ENCODE data around the gene HOXD12.

HOXD12 gene

DNA sequence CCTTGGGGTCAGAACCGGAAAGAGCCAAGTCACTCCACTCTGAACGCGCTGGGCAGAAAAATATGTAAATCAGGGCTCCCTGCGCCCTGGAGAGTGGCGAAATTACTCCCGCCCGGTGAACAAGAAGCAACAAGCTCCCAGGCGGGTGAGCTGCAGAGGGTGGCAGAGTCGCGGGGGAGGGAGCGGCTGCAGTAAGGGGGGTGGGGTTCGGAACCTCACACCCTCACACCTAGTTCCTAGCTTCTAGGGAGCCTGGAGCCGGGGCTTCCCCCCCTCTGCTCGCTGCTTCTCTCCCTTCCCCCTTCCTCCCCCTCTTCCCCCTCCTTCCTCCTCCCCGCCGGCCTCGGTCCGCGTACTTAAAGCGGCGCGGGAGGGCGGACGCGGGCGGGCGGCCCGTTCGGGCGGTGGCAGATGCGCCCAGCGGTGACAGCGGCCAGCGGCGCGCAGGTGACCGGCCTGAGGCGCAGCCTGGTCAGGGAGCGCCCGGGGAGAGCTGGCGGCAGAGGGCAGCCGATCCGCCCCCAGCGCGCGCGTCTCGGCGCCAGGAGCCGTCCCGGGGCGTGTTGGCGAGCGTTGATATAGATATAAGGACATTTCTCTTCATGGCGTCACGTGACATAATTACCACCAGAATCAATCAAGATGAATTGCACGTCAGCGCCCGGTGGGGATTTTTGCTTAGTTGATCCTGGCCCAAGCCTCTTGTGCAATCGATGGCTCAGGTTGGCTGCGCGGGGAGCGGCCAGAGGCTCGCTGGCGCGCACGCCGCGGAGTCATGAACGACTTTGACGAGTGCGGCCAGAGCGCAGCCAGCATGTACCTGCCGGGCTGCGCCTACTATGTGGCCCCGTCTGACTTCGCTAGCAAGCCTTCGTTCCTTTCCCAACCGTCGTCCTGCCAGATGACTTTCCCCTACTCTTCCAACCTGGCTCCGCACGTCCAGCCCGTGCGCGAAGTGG, 7.3 kb downstream of the HOXD12 start, which contains the start of gene HOXD11:
TSS of gene HOXD11 (plus strand) at position 700 of the 959 bp plus-strand sequence. CDS start at position 776, 76 bp downstream.
- H3K27me3 Mint-ChIP-seq = peaks cover 95% of the 10 kb centered on the region
- peak; percentile 61 for ATAC-seq
- peak within 1 kb of the TSS; percentile 62 to 77 for H3K4me3 Mint-ChIP-seq
- H3K27ac Mint-ChIP-seq = no peak within 1 kb of the TSS
- H3K9me3 Mint-ChIP-seq = no peaks in the 10 kb centered on the region
- peaks cover 48% of the 10 kb centered on the region for H3K4me1 Mint-ChIP-seq
- no peak for DNase-seq

GRCh38 chr2:176107731-176108181, 8.2 kb downstream of the HOXD12 start:
- Mint-ChIP-seq H3K27me3 (peaks cover 95% of the 10 kb centered on the region), H3K4me3 (no peak overlapping the region), H3K27ac (no peak overlapping the region), H3K9me3 (no peaks in the 10 kb centered on the region), H3K4me1 (peaks cover 48% of the 10 kb centered on the region)
- no peak for ATAC-seq
- DNase-seq = no peak

- peaks cover 41% of the 10 kb centered on the region for H3K4me1 Mint-ChIP-seq
- DNase-seq (no peak), ATAC-seq (no peak)
- peaks cover 95% of the 10 kb centered on the region for H3K27me3 Mint-ChIP-seq
- H3K4me3 Mint-ChIP-seq = peak overlapping the region; percentile 10 to 49
- peak overlapping the region in 1 of 2 donors; percentile 42 for H3K27ac Mint-ChIP-seq
- no peaks in the 10 kb centered on the region for H3K9me3 Mint-ChIP-seq
Measured at GRCh38 chr2:176109192-176109901, 9.8 kb downstream of the HOXD12 start.

DNA sequence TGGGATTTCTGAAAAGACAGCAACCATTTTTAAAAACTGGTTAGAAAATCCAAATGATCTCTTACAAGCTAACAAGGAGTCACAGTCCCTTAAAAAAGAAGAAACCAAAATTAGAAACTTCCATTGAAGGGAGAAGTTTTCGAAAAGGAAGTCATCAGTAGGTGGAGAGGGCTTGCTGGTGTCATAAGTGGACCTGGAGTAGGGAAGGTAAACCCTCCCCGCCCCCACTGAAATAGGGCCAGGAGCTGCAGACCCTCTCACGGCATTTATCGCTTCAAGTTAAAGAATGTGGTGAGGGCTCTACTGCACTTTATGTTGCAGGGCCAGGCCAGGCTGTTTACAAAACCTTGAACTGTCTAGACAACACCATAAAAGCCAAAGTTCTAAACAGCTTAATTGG, 10.4 kb downstream of the HOXD12 start:
- no peak overlapping the region for H3K4me3 Mint-ChIP-seq

DNA sequence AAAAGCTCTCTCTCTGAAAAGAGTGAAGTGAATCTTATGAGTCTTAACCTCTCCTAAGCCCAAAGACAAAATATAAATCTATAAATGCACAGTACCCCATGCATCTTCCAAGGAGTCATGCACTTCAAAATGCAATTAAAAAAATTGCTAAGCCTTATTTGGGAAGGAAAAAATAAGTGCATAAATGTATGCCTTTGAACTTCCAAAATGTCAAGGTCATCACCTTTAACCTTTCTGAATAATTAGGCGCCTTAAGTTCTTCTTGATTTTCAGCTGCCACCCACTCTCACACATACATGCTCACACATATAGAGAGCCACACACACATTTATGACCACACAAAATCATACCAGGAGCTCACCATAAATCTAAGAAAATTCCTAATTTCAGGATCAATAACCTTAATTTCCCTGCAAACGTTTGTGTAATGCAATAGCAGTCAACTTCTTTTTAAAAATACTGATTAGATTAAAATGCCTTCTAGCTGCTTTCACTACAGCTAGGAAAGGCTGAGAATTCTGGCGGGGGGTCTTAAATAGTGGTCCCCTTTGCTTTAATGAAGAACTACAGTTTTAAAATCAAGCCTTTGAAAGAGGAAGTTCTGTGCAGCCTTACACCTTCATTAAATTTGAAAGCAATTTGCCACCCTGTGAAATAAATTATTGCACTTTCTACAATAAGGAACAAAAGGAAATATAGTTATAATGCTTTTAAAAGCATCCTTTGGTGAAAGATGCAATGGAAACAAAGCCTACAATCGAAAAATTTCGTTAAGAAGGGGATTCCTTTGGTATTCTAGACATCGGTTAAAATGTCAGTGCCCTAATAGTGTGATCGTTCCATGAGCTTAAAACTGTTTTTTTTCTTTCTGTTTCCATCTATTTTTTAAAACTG, 11.1 kb downstream of the HOXD12 start:
- H3K27ac Mint-ChIP-seq = no peak overlapping the region
- H3K27me3 Mint-ChIP-seq = peaks cover 92% of the 10 kb centered on the region
- peaks cover 28% of the 10 kb centered on the region for H3K4me1 Mint-ChIP-seq
- ATAC-seq (no peak), DNase-seq (no peak)
- H3K9me3 Mint-ChIP-seq = no peaks in the 10 kb centered on the region
- H3K4me3 Mint-ChIP-seq = no peak overlapping the region

More for the DNA sequence above, 10.4 kb downstream of the HOXD12 start:
- no peak for ATAC-seq
- Mint-ChIP-seq H3K4me1 (peaks cover 35% of the 10 kb centered on the region), H3K9me3 (no peaks in the 10 kb centered on the region), H3K27me3 (peaks cover 95% of the 10 kb centered on the region), H3K27ac (no peak overlapping the region)
- DNase-seq = no peak

DNA sequence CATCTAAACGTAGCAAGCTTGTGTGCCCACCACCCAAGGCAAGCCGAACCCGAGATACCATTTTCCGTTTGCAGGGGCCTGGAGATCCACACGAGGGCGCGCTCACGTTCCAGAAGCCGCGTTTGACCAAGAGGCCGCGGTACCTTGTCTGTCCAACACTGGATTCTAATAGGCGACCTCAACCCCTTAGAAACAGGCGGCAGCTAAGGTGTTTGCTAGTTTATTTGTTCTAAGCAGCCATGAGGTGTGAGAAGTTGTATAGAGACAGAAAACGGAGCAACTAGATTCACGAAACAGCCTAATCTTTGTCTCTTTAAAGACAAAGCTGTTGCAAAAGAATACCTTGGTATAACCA, 11.7 kb downstream of the HOXD12 start:
- ATAC-seq (no peak), DNase-seq (peak in 1 of 2 donors; percentile 41)
- peak overlapping the region in 1 of 2 donors; percentile 67 for H3K27ac Mint-ChIP-seq
- H3K4me3 Mint-ChIP-seq = no peak overlapping the region
- no peaks in the 10 kb centered on the region for H3K9me3 Mint-ChIP-seq
- H3K4me1 Mint-ChIP-seq = peaks cover 22% of the 10 kb centered on the region
- H3K27me3 Mint-ChIP-seq = peaks cover 92% of the 10 kb centered on the region

- H3K27me3 Mint-ChIP-seq = peaks cover 92% of the 10 kb centered on the region
- no peak for ATAC-seq
- DNase-seq = no peak
- H3K4me3 Mint-ChIP-seq = no peak overlapping the region
- peaks cover 19% of the 10 kb centered on the region for H3K4me1 Mint-ChIP-seq
- H3K9me3 Mint-ChIP-seq = peaks cover 0 to 5% of the 10 kb centered on the region in 2 donors
- peak overlapping the region in 1 of 2 donors; percentile 95 for H3K27ac Mint-ChIP-seq
Measured at GRCh38 chr2:176111846-176112374, 12.3 kb downstream of the HOXD12 start.

DNA sequence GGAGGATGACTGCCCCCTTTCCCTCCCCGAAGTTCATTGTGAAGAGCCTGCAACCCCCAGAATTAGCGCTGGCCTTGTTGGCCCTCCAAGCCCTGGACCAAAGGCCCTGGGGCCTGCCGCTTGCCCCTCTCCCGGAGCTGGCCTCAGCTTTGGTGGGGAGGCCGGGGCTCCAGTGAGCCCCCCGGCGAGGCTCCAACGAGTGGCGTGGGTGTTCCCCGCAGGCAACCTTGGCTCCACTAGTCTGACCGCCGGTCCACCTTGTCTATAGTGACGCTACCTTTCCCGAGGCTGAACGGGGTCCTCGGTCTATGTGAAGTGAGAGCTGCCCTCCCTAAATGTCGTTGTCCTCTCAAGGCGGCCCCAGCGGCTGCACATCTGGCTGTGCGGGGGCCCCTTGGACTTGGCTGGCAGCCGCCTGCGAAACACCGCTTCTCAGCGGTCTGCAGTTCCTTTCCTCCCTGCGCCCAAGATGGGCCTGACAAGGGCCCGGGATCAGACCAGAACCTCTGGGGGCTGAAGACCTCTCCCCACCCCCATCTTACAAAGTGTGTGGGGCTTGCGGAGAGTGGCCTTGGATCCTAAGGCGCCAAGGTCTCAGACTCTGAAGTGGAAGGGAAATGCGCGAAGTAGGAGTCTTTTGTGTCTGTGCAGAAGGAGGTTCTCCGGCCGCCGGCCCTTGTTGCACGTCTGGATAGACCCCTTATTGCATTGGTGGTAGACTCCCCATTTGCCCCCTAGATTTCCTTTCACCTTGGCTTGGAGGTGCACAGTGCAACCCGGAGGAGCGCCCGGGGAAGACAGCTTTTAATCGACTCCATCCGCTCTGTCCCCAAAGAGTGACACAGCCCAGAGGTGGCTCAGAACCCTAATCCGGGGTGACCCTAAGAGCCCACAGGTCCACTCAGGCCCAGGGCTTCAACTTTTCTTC, 13.0 kb downstream of the HOXD12 start:
- peaks cover 19% of the 10 kb centered on the region for H3K4me1 Mint-ChIP-seq
- peaks cover 0 to 11% of the 10 kb centered on the region in 2 donors for H3K9me3 Mint-ChIP-seq
- peak overlapping the region in 1 of 2 donors; percentile 91 for H3K27ac Mint-ChIP-seq
- H3K4me3 Mint-ChIP-seq = no peak overlapping the region
- ATAC-seq (no peak), DNase-seq (no peak)
- peaks cover 93% of the 10 kb centered on the region for H3K27me3 Mint-ChIP-seq

DNA sequence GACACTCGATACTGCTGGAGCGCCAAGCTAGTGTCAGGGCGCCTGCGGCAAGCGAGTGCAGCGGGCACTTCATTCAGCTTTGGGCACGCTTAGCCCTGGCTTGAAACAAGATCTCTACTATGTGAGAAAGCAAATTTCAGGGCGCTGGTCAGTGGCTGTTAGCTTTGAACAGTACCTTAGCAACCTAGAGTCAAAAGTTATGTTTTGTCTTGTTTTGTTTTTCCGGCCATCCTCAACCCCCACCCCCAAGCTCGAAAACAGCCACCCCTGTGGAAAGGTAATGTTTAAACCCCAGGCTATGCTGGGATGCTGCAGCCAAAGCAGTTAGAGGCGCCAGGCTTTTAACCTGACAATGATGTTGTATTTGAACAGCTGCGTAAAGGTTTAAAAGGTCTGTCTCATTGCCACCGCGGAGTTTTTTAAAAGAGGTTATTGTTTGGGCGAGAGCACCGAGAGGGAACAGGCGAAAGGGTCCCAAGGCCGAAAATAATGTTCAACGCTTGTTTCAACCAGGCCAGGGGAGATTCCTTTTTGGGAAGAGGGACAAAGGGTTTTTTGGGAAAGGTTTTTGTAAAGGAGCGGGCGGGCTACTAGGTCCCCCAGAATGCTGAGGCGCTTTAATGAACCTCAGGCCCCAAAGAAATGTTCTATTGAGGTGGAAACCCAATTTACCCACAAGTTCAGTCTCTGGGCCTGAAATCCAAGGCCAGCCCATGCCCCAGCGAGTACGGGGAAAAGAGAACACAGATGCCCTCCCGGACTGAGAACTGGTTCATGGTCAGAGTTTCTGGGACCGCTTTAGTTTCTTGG, 14.7 kb downstream of the HOXD12 start:
- ATAC-seq (no peak), DNase-seq (no peak)
- H3K4me1 Mint-ChIP-seq = peaks cover 23% of the 10 kb centered on the region
- H3K27ac Mint-ChIP-seq = no peak overlapping the region
- H3K9me3 Mint-ChIP-seq = peaks cover 8 to 11% of the 10 kb centered on the region in 2 donors
- peaks cover 97% of the 10 kb centered on the region for H3K27me3 Mint-ChIP-seq
- H3K4me3 Mint-ChIP-seq = no peak overlapping the region

DNA sequence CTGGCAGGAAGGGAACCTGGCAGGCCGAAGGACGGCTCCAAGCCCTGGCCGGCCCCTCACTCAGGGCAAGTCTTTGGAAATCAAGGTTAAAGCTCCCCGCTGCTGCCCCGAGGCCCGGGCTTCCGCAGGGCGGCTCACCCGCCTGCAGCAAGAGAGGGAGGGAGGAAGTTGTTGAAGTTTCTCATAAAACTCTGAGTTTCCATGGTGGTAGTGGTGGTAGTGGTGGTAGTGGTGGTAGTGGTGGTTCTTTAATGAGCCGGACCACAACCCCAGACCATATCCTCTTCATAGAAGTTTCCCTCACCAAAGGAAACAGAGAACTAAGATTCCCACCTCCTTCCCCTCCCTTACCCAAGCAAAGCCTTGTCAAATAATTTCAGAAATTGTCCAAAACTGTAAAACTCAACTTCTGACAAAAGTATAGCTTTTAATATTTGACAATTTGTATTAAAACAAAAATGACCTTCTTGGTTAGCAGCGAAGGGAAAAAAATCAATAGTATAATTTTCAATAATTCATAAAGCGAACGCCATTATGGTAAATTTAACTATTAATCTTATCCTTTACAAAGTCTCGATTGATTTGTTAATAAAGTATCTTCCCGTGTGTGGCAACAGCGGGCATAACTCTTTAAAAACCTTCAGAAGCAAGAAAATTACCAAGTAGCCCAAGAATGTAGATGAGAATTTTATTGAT, 15.5 kb downstream of the HOXD12 start:
- Mint-ChIP-seq H3K4me1 (peaks cover 19% of the 10 kb centered on the region), H3K27me3 (peaks cover 97% of the 10 kb centered on the region), H3K27ac (no peak overlapping the region), H3K9me3 (peaks cover 8 to 11% of the 10 kb centered on the region in 2 donors), H3K4me3 (no peak overlapping the region)
- no peak for ATAC-seq
- DNase-seq = no peak

GRCh38 chr2:176115883-176116813, 16.6 kb downstream of the HOXD12 start, which contains the start of gene HOXD10:
TSS of gene HOXD10 (plus strand) at chr2:176116778. CDS start at chr2:176116834, 56 bp downstream.
- peaks cover 8 to 11% of the 10 kb centered on the region in 2 donors for H3K9me3 Mint-ChIP-seq
- no peak within 1 kb of the TSS for H3K4me3 Mint-ChIP-seq
- no peak for ATAC-seq
- H3K4me1 Mint-ChIP-seq = peaks cover 18% of the 10 kb centered on the region
- DNase-seq = no peak
- peak within 1 kb of the TSS in 1 of 2 donors; percentile 63 for H3K27ac Mint-ChIP-seq
- H3K27me3 Mint-ChIP-seq = peaks cover 97% of the 10 kb centered on the region
